Upper lobe of left lung (tissue), 6 donors: ENCODE measurements around the gene SSC5D. TPM values are rescaled to one million over a fixed set of nuclear protein-coding genes. Genes with fewer than 3 reads are reported as not detected.
A peak's percentile ranks its signal among the peaks of the same experiment; 100 is the strongest.

Experiments used
- ATAC-seq, 2 donors: fragments of 200-7000 bp; cut with Tn5 transposase; one replicate each; pipeline ENCODE4 v1.9.1; 2022; ENCODE audit warnings: mild to moderate bottlenecking in 2 of 2, moderate library complexity in 2 of 2; ENCODE audit not compliant: low FRiP score in 2 of 2
- DNase-seq, 2 donors: peaks; one replicate each; pipeline ENCODE4 v3.0.0-alpha.2; 2019 to 2020
- H3K27ac ChIP-seq, 4 donors: fragments of 200-600 bp; sonication (generic); one replicate each; pipeline ENCODE4 v1.5.1; 2016 to 2019
- H3K27me3 ChIP-seq, 4 donors: fragments of 200-600 bp; sonication (generic); one replicate each; pipeline ENCODE4 v1.5.1; 2017 to 2019
- H3K36me3 ChIP-seq, 4 donors: fragments of 200-600 bp; sonication (generic); one replicate each; pipeline ENCODE4 v1.5.1; 2016 to 2019
- H3K4me1 ChIP-seq, 4 donors: fragments of 200-600 bp; sonication (generic); one replicate each; pipeline ENCODE4 v1.5.1; 2018 to 2019
- H3K4me3 ChIP-seq, 4 donors: fragments of 200-600 bp; sonication (generic); one replicate each; pipeline ENCODE4 v1.5.1; 2017 to 2019; ENCODE audit warnings: mild to moderate bottlenecking in 2 of 4, moderate library complexity in 1 of 4
- H3K9me3 ChIP-seq, 4 donors: fragments of 200-600 bp; sonication (generic); one replicate each; pipeline ENCODE4 v1.5.1; 2018 to 2019
- CTCF ChIP-seq, 6 experiments: fragments of 450-650 bp in 4 of 6; fragments of 200-600 bp in 2 of 6; sonication (generic) in 2 of 6; IDR thresholded peaks; one replicate each; pipeline ENCODE4 v1.5.1; 2016 to 2019; ENCODE audit warnings: antibody characterized with exemption in 6 of 6
- EP300 ChIP-seq, 4 donors: sonication (generic); formaldehyde crosslinking; IDR thresholded peaks; one replicate each; pipeline ENCODE4 v1.5.1; 2017; ENCODE audit warnings: antibody characterized with exemption in 4 of 4, control low read depth in 2 of 4
- POLR2A ChIP-seq, 4 donors: fragments of 450-650 bp; IDR thresholded peaks; one replicate each; pipeline ENCODE4 v1.5.1; 2016 to 2017; ENCODE audit warnings: antibody characterized with exemption in 4 of 4, mild to moderate bottlenecking in 2 of 4
- POLR2AphosphoS5 ChIP-seq, 2 donors: sonication (generic); formaldehyde crosslinking; IDR thresholded peaks; one replicate each; pipeline ENCODE4 v1.5.1; 2017; ENCODE audit warnings: antibody characterized with exemption in 2 of 2
- WGBS, 2 donors: methylation state at CpG; one replicate each; pipeline ENCODE4 v1.1.5; 2017 to 2018; 5-methylcytosine and 5-hydroxymethylcytosine counted together
- total RNA-seq, 6 donors: library from RNA; depleted of rRNA in 4 of 6; stranded (reverse); fragments of >200 nt in 4 of 6; gene quantifications; one replicate each; pipeline versions ENCODE4 v1.1.0 to v1.2.1, GENCODE V29; 2016 to 2021
- donor health status: DM: no; HTN: no; CAD: no; lungs with moderate emphysema.
- donor health status: DM: no; HTN: yes; CAD: no; lungs with severe emphysema.

Gene SSC5D
- total RNA-seq, 6 donors from 2014 or later, result 0.39 to 10.1 (median 6.7) TPM

GRCh38 chr19:55474269-55475265 is 13.7 kb upstream of the SSC5D start:
- no peak overlapping the region for H3K4me3 ChIP-seq
- no peaks in the 10 kb centered on the region for H3K36me3 ChIP-seq
- H3K27me3 ChIP-seq, result no peaks in the 10 kb centered on the region
- ATAC-seq, result no peak
- TF ChIP-seq CTCF (IDR thresholded peaks at IDR 0.05) (no peak), POLR2AphosphoS5 (IDR thresholded peaks at IDR 0.05) (no peak), EP300 (IDR thresholded peaks at IDR 0.05) (no peak), POLR2A (IDR thresholded peaks at IDR 0.05) (no peak)
- H3K4me1 ChIP-seq, result peaks cover 15 to 24% (median 20%) of the 10 kb centered on the region in 4 donors
- 90 to 92% methylated on average over 16 to 19 of the region's 19 CpGs for WGBS, 2 donors
- H3K27ac ChIP-seq, result no peak overlapping the region
- no peak for DNase-seq
- no peaks in the 10 kb centered on the region for H3K9me3 ChIP-seq

- Histone ChIP-seq H3K27me3 (no peaks in the 10 kb centered on the region), H3K4me3 (peak within 1 kb of the TSS; percentile 50 to 89 (median 61)), H3K36me3 (peaks cover 0 to 5% (median 2%) of the 10 kb centered on the region in 4 donors), H3K9me3 (no peaks in the 10 kb centered on the region), H3K27ac (peak within 1 kb of the TSS; percentile 94 to 98 (median 96)), H3K4me1 (peaks cover 15 to 24% (median 20%) of the 10 kb centered on the region in 4 donors)
- DNase-seq (peak; percentile 98 to 99), ATAC-seq (peak; percentile 96 to 98)
- TF ChIP-seq POLR2A (IDR thresholded peaks at IDR 0.05), result peak in 2 of 4 donors; percentile 34 to 89
- TF ChIP-seq EP300 (IDR thresholded peaks at IDR 0.05), result no peak
- peak; percentile 78 to 92 for TF ChIP-seq POLR2AphosphoS5 (IDR thresholded peaks at IDR 0.05)
- TF ChIP-seq CTCF (IDR thresholded peaks at IDR 0.05), result no peak
- WGBS, 2 donors, result 0 to 1% methylated on average over 12 to 53 of the region's 61 CpGs
These were observed 12.0 kb upstream of the SSC5D start, which contains the start of gene ZNF628 for GRCh38 chr19:55476100-55476775. Gene ZNF628, plus strand, starts transcription at chr19:55476617. Its CDS starts 3,294 bp downstream, at chr19:55479911.

GRCh38 chr19:55477905-55478304 is 10.3 kb upstream of the SSC5D start:
- Histone ChIP-seq H3K9me3 (no peaks in the 10 kb centered on the region), H3K4me1 (peaks cover 15 to 24% (median 20%) of the 10 kb centered on the region in 4 donors), H3K4me3 (peak overlapping the region in 1 of 4 donors; percentile 89), H3K36me3 (peaks cover 4 to 22% (median 15%) of the 10 kb centered on the region in 4 donors), H3K27me3 (no peaks in the 10 kb centered on the region), H3K27ac (no peak overlapping the region)
- 84 to 94% methylated on average over 13 of the region's 13 CpGs for WGBS, 2 donors
- TF ChIP-seq CTCF (IDR thresholded peaks at IDR 0.05) (no peak), POLR2A (IDR thresholded peaks at IDR 0.05) (no peak), POLR2AphosphoS5 (IDR thresholded peaks at IDR 0.05) (no peak), EP300 (IDR thresholded peaks at IDR 0.05) (no peak)
- ATAC-seq (no peak), DNase-seq (peak in 1 of 2 donors; percentile 73)

GRCh38 chr19:55478364-55478763 is 9.9 kb upstream of the SSC5D start:
- DNase-seq (peak in 1 of 2 donors; percentile 45), ATAC-seq (no peak)
- Histone ChIP-seq H3K27me3 (no peaks in the 10 kb centered on the region), H3K27ac (no peak overlapping the region), H3K9me3 (no peaks in the 10 kb centered on the region), H3K36me3 (peaks cover 4 to 27% (median 20%) of the 10 kb centered on the region in 4 donors), H3K4me1 (peaks cover 15 to 24% (median 20%) of the 10 kb centered on the region in 4 donors), H3K4me3 (no peak overlapping the region)
- TF ChIP-seq EP300 (IDR thresholded peaks at IDR 0.05) (no peak), POLR2A (IDR thresholded peaks at IDR 0.05) (no peak), CTCF (IDR thresholded peaks at IDR 0.05) (no peak), POLR2AphosphoS5 (IDR thresholded peaks at IDR 0.05) (no peak)
- 88 to 92% methylated on average over 12 of the region's 12 CpGs for WGBS, 2 donors
